HG03196 (cell line): ENCODE measurements around the gene GHRHR.

Experiments
- ATAC-seq: cut with Tn5 transposase; IDR thresholded peaks from one replicate; pipeline ENCODE4 v1.9.1; 2021; ENCODE audit not compliant: unreplicated experiment

GHRHR gene

DNA sequence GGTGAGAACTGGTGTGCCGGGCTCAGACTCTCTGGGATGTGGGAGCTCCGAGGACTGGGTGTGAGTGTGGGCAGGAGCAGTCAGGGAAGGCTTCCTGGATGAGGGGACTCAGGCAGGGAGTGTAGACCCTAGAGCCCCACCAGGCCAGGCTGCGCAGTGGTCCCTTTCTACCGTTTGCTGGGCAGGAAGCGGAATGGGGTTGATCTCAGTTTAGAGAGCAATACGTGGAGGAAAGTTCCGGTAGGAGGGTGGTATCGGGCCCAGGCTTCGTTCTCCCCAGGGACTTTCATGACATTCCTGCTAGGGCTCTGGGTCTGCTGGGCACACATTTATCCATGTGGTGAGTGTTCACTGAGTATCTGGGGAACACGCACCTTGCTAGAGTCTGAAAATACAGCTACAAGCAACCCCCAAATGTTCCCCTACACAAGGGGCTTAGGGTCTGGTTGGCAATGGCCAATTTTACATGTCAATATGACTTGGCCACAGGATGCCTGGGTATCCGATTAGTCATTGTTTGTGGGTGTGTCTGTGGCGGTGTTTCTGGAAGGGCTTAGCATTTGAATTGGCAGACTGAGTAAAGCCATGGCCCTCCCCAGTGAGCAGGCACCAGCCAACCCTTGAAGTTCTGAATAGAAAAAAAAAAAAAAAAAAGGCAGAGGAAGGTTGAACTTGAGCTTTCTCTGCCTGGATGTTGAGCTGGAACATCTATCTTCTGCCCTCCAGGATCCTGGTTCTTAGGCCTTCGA is 20.8 kb downstream of the GHRHR start:
- ATAC-seq: no peak

GRCh38 chr7:30985756-30986155 is 22.0 kb downstream of the GHRHR start:
- no peak for ATAC-seq

DNA sequence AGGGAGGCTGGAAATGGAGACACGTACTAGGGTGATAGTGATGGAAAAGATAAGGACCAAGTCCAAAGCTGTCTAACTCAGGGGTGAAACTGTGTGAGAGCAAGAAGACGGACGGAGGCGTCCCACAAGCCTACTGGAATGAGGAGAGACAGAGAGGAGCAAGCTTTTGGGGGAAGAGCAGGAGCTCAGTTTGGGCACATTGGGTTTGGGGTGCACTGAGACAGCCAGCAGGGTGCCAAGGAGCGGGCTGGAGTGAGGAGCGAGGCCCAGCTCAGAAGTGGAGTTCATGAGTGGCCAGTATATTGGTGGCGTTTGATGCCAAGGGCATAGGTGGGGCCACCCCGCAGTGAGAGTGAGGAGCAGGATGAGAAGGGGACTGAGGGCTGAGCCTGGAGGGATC is 22.6 kb downstream of the GHRHR start:
- ATAC-seq: no peak

DNA sequence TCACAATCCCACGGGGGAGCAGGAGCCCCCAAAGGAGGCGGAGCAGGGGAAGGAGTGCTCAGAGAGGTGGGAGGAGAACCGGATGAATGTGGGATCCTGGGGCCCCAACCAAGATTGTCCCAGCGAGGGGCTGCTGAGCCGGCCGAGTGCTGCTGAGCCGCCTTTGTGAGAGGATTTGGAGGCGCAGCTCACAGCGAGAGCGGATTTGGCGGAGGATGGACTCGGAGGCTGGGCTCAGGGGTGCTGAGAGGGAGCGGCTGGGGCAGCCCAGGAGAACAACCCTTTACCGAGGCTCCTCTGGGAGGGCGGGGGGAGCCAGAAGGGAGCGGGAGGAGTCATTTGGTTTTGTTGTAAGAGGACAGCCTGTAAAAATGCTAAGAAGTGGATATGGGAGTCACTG is 23.0 kb downstream of the GHRHR start:
- no peak for ATAC-seq

GRCh38 chr7:30987178-30987577 is 23.4 kb downstream of the GHRHR start:
- ATAC-seq: no peak

GRCh38 chr7:30987936-30988335 is 24.2 kb downstream of the GHRHR start:
- ATAC-seq: no peak

- no peak for ATAC-seq
Measured at GRCh38 chr7:30988351-30989005, 24.7 kb downstream of the GHRHR start.

GRCh38 chr7:30989008-30989823 is 25.5 kb downstream of the GHRHR start:
- no peak for ATAC-seq

DNA sequence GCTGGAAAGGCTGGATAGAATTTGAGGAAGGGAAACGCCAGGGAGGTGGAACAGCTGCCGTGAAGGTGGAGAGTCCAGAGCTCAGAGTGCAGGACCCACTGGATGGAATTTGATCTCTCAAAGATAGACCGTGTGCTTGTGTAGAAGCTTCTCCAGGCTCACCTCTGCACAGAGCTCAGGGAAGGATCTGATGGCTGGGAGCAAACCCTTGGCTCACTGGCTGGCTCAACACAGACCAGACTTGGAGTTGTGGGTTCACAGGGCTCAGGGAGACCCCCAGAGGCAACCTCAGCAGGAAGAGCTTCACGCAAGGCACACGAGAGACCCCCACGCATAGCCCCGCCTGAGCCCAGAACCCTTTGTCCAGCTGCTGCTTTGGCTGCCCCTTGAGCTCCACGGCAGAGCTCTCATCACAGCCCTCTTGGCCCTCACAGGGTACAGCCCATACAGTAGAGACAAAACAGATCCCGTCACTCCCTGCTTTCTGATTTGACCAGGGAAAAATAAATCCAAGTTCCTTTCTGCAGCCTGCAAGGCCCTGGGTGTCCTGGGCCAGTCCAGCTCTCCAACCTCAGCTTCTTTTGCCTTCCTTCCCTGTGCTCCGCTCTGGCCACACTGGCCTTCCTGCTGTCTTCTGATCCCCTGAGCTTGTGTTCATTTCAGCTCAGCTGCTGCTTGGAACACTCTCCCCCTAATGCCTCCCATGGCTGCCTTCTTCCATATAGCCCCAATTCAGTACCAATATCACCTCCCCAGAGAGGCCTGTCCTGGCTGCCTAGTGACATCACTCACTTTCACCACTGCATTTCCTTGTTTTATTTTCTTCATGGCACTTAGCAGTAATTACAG is 26.3 kb downstream of the GHRHR start:
- no peak for ATAC-seq

DNA sequence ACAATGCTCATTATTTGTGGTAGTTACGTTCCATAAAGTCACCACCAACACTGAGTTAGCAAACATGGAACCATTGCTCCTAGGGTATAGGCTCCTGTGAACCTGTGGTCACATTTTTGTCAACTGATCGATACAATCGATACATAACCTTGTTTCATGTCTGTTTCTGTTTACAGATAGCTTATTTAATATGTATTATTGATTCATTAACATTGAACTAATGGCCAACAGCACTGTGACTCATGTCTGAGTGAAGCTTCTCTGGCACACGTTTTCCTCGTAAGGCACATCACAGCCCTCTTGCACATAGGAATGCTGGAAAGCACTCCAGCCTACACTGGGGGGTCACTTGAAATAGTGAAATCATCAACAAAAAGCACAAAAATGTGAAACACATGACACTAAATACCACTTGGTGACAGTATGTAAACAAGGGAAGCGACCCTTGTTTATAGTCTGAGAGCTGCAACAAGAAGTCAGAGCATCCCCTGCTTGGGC is 27.0 kb downstream of the GHRHR start:
- no peak for ATAC-seq

DNA sequence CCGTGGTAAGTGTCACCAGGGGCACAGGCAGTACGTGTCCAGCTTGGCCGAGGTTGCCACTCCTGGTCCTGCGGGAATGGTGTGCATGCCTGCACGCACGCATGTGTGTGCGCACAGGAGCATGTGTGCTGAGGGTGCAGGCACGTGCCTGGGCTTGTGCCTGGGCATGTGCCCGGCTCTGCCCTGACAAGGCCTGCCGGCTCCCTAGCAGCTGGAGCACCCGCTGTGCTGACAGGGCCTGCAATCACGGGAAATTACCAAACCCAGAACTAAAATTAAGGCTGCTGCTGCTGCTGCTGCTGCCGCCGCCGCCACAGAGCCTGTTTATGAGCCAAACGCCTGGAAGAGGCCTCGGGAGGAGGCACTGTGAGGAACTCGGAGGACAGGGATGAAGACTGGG is 28.7 kb downstream of the GHRHR start:
- ATAC-seq: no peak

DNA sequence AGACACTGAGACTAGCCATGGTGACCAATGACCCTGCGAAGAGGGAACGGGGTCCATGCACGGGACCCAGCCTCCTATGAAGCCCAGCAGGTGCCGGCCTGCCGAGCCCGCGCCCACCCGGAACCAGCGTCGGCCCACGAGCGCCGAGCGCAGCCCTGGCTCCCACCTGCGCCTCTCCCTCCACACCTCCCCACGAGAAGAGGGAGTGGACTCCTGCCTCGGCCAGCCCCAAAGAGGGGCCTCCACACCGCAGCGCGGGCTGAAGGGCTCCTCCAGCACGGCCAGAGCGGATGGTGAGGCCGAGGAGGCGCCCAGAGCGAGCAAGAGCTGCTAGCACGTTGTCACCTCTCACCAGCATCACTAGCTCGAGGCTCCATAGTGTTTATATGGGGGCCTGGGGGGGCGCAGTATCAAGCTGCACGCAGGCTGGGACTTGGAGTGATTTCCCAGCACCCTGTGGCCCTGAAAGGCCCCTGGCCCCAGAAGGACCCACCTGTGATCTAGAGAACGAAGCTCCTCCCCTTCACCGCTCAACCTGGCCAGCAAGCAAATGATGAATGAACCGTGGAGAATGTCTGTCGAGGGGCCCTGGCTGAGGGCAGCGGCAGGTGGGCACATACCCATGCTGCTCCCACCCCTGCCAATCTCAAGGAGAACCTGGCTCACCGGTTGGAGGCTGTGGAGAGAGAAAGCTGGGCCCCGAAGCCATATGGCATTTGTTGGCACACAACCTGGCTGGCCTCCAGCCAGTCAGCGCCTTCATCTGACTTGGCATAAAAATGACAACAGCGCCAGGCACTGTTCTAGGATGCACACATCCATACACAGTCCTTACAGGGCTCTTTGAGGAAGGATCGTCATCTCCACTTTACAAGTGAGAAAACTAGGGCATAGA is 30.7 kb downstream of the GHRHR start:
- no peak for ATAC-seq

GRCh38 chr7:30995536-30995935 is 31.8 kb downstream of the GHRHR start:
- ATAC-seq: no peak

DNA sequence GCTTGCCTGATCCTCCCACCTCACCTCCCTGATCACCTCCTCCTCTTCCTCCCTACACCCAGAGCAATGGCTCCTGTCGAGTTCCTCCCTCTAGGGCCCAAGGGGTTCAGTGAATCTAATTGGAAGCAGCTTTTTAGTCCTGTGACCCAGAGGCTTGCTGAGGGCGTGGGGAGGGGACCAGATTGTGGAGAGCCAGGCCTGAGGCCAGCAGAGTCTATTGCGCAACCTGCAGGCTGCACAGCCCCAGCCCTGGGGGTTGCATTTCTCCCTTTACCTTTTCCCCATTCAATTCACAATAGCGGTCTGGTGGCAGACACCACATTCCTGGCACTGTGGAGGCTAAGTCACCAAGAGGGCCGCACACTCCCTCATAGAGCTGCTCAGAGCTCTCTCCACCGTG is 32.5 kb downstream of the GHRHR start:
- ATAC-seq: no peak

DNA sequence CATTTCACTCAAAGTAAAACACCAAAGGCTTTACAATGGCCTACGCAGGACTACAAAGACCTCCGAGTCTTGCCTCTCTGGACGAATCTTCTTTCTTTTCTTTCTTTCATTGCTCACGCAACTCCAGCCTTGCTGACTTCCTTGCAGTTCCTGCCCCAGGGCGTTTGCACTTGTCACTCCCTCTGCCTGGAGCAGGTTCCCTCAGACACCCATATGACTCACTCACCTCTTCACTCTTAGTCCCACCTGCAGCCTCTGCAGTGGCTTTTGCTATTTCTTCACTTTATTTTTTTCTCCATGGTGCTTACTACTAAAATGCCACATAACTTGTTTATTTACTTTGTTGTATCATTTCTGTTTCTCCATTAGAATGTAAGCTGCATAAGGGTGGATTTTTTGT is 33.1 kb downstream of the GHRHR start:
- no peak for ATAC-seq

- ATAC-seq: no peak
Measured at GRCh38 chr7:30997316-30997715, 33.6 kb downstream of the GHRHR start.

DNA sequence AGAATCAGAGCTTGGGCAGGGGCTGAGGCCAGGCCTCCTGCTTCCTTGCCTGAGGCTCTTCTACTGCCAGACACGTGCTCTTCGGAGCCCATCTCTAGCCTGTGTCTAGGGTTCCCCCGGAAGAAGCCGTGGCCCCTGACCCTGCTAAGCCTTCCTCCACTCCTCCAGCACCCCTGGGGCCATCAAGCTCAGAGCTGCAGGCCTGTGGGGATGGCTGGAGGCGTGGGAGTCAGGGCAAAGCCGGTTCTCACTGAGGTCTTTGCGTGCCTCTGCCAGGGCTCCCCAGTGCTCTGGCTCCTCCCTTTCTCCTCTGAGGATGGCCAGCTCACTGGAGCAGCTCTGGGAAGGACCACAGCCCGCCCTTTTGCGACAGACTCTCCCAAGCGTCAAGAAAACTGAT is 34.4 kb downstream of the GHRHR start:
- ATAC-seq: no peak

DNA sequence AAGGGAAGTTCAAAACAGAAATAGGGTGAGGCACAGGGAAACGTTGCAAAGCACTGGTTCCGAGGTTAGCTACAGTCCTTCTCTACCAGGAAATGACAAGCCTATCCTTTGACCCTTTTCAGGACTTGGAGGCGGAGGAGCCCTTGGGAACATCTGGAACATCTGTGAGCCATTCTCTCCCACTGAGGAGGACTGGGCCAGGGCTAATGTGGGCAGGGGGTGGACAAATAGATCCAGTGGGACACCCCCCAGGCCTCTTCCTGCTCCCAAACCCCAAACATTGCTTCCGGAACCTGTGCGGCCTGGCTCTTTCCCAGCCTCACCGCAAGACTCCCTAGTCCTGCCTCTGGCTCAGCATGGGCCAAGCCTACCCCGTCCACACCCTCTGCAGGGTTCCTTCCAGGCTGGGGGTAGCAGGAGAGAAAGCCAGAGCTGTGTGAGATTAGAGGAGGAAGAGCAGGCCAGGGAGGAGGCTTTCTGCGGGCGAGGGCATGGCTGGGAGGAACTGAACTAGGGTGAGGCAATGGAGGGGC is 36.5 kb downstream of the GHRHR start:
- ATAC-seq: no peak

GRCh38 chr7:31000779-31001178 is 37.0 kb downstream of the GHRHR start:
- no peak for ATAC-seq

DNA sequence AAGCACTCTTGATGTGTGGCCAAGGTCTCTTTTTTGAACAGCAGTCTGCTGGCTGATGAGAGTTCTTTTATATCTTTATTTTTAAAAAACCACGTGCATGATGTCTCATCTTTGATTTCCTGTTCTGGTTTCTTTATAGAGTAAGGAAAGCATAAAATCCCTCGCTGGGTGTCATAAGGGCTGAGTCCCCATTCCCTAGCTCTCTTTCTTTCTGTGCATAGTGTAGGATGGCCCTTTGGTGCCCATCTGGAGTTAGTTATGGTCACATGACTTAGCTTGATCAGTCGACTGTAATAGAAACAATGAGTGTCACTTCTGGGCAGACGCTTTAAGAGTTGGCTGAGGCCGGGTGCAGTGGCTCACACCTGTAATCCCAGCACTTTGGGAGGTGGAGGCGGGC is 38.5 kb downstream of the GHRHR start:
- no peak for ATAC-seq
